H9 (cell line): Measurements from ENCODE around the gene LLGL2. TPM values are rescaled to one million over a fixed set of nuclear protein-coding genes. Genes with fewer than 3 reads are reported as not detected.

Experiments
- DNase-seq: peaks from one replicate; pipeline ENCODE4 v3.0.0-alpha.2; 2017
- H2AFZ ChIP-seq: one replicate; pipeline ENCODE4 v1.6.1; 2013; ENCODE audit warnings: mild to moderate bottlenecking, low read length, control low read depth, moderate library complexity
- H2AK5ac ChIP-seq: 2 replicates; pipeline ENCODE4 v1.6.1; 2013; ENCODE audit warnings: low read length, control low read depth, mixed read lengths; ENCODE audit not compliant: insufficient read length
- H2BK120ac ChIP-seq: one replicate; pipeline ENCODE4 v1.6.1; 2013; ENCODE audit warnings: low read depth, mild to moderate bottlenecking, low read length, control low read depth, inconsistent platforms; ENCODE audit not compliant: poor library complexity, severe bottlenecking
- H2BK12ac ChIP-seq: 2 replicates; pipeline ENCODE4 v1.6.1; 2013; ENCODE audit warnings: low read length, control low read depth, mixed read lengths, low read depth; ENCODE audit not compliant: insufficient read length
- H2BK15ac ChIP-seq: 2 replicates; pipeline ENCODE4 v1.6.1; 2013; ENCODE audit warnings: low read depth, low read length, control low read depth
- H2BK20ac ChIP-seq: one replicate; pipeline ENCODE4 v1.6.1; 2013; ENCODE audit warnings: low read depth, mild to moderate bottlenecking, low read length, control low read depth, inconsistent platforms; ENCODE audit not compliant: poor library complexity, severe bottlenecking
- H2BK5ac ChIP-seq: 2 replicates; pipeline ENCODE4 v1.6.1; 2013; ENCODE audit warnings: low read length, control low read depth, mixed read lengths; ENCODE audit not compliant: insufficient read length
- H3K14ac ChIP-seq: 2 replicates; pipeline ENCODE4 v1.6.1; 2013; ENCODE audit warnings: low read length, control low read depth; ENCODE audit not compliant: insufficient read depth
- H3K18ac ChIP-seq: 2 replicates; pipeline ENCODE4 v1.6.1; 2013; ENCODE audit warnings: low read depth, mild to moderate bottlenecking, mixed read lengths, low read length, control low read depth; ENCODE audit not compliant: insufficient read length
- H3K23ac ChIP-seq: 2 replicates; pipeline ENCODE4 v1.6.1; 2013; ENCODE audit warnings: low read length, control low read depth, mixed read lengths, low read depth; ENCODE audit not compliant: insufficient read length
- H3K23me2 ChIP-seq: 2 replicates; pipeline ENCODE4 v1.6.1; 2013; ENCODE audit warnings: low read depth, mild to moderate bottlenecking, mixed read lengths, low read length, control low read depth; ENCODE audit not compliant: insufficient read length, poor library complexity, severe bottlenecking
- H3K27ac ChIP-seq: 2 replicates; pipeline ENCODE4 v1.5.1; 2013; ENCODE audit warnings: low read length, control low read depth, mixed read lengths, low read depth; ENCODE audit not compliant: insufficient read length
- H3K27me3 ChIP-seq: 2 replicates; pipeline ENCODE4 v1.6.1; 2013; ENCODE audit warnings: low read length, control low read depth, inconsistent platforms; ENCODE audit not compliant: insufficient read depth
- H3K4ac ChIP-seq: 2 replicates; pipeline ENCODE4 v1.6.1; 2013; ENCODE audit warnings: low read depth, mild to moderate bottlenecking, control low read depth, inconsistent platforms, low read length, moderate library complexity
- H3K4me1 ChIP-seq: 2 replicates; pipeline ENCODE4 v1.6.1; 2013; ENCODE audit warnings: low read length, control low read depth, inconsistent platforms; ENCODE audit not compliant: insufficient read depth
- H3K4me2 ChIP-seq: 2 replicates; pipeline ENCODE4 v1.6.1; 2013; ENCODE audit warnings: low read length, control low read depth, mixed read lengths; ENCODE audit not compliant: insufficient read length, insufficient read depth
- H3K56ac ChIP-seq: 2 replicates; pipeline ENCODE4 v1.6.1; 2013; ENCODE audit warnings: low read depth, mild to moderate bottlenecking, mixed read lengths, low read length, control low read depth; ENCODE audit not compliant: insufficient read length
- H3K79me1 ChIP-seq: 2 replicates; pipeline ENCODE4 v1.6.1; 2013; ENCODE audit warnings: low read depth, mild to moderate bottlenecking, moderate library complexity, low read length, control low read depth, inconsistent platforms; ENCODE audit not compliant: insufficient read depth, poor library complexity, severe bottlenecking
- H3K79me2 ChIP-seq: 2 replicates; pipeline ENCODE4 v1.6.1; 2013; ENCODE audit warnings: low read length, control low read depth, inconsistent platforms; ENCODE audit not compliant: insufficient read depth
- H3K9ac ChIP-seq: 2 replicates; pipeline ENCODE4 v1.6.1; 2013; ENCODE audit warnings: low read length, control low read depth, mixed read lengths; ENCODE audit not compliant: insufficient read length; ENCODE audit errors: extremely low read depth
- H3K9me3 ChIP-seq: one replicate; pipeline ENCODE4 v1.6.1; 2013; ENCODE audit warnings: low read depth, low read length, inconsistent platforms; ENCODE audit not compliant: control insufficient read depth
- H3T11ph ChIP-seq: one replicate; pipeline ENCODE4 v1.6.1; 2013; ENCODE audit warnings: mild to moderate bottlenecking, low read length, control low read depth, inconsistent platforms
- H4K20me1 ChIP-seq: one replicate; pipeline ENCODE4 v1.6.1; 2013; ENCODE audit not compliant: control insufficient read depth, insufficient read length, insufficient read depth
- H4K5ac ChIP-seq: 2 replicates; pipeline ENCODE4 v1.6.1; 2013; ENCODE audit warnings: low read depth, mild to moderate bottlenecking, mixed read lengths, low read length, control low read depth; ENCODE audit not compliant: insufficient read length
- H4K8ac ChIP-seq: replicated peaks from 2 replicates; pipeline ENCODE4 v1.6.1; 2013; ENCODE audit warnings: low read length, control low read depth, mixed read lengths, low read depth; ENCODE audit not compliant: insufficient read length
- H4K91ac ChIP-seq: 2 replicates; pipeline ENCODE4 v1.6.1; 2013; ENCODE audit warnings: low read depth, mild to moderate bottlenecking, moderate library complexity, mixed read lengths, low read length, control low read depth; ENCODE audit not compliant: insufficient read length
- H3K27ac Mint-ChIP-seq, 3 experiments: 2 replicates in 2 of 3; 3 replicates in 1 of 3; pipeline ENCODE4 v1.8.0; 2020 to 2021; ENCODE audit warnings: mixed read lengths in 3 of 3, mild to moderate bottlenecking in 1 of 3, moderate library complexity in 1 of 3
- H3K27me3 Mint-ChIP-seq: 2 replicates; pipeline ENCODE4 v1.8.0; 2021; ENCODE audit warnings: low read depth, mild to moderate bottlenecking, moderate library complexity, mixed read lengths
- H3K36me3 Mint-ChIP-seq, 3 experiments: 2 replicates in 2 of 3; 3 replicates in 1 of 3; pipeline ENCODE4 v1.8.0; 2020 to 2021; ENCODE audit warnings: low read depth in 3 of 3, mixed read lengths in 3 of 3; ENCODE audit not compliant: insufficient read depth in 1 of 3
- H3K4me1 Mint-ChIP-seq, 2 experiments: 2 replicates each; pipeline ENCODE4 v1.8.0; 2020; ENCODE audit warnings: mixed read lengths in 2 of 2
- H3K4me3 Mint-ChIP-seq, 2 experiments: 2 replicates in 1 of 2; 3 replicates in 1 of 2; pipeline ENCODE4 v1.8.0; 2020 to 2021; ENCODE audit warnings: mild to moderate bottlenecking in 2 of 2, mixed read lengths in 2 of 2, moderate library complexity in 1 of 2
- H3K9me3 Mint-ChIP-seq, 2 experiments: 2 replicates in 1 of 2; 3 replicates in 1 of 2; pipeline ENCODE4 v1.8.0; 2020; ENCODE audit warnings: mild to moderate bottlenecking in 2 of 2, mixed read lengths in 2 of 2, moderate library complexity in 1 of 2
- WGBS: extraction: QIAGEN DNeasy Blood & Tissue Kit; methylation state at CpG from one replicate; pipeline ENCODE4 v1.1.7; 2013; ENCODE audit warnings: missing lambda C conversion rate, low lambda C conversion rate, mixed read lengths; ENCODE audit not compliant: insufficient read length; ENCODE audit errors: extremely low coverage; 5-methylcytosine and 5-hydroxymethylcytosine counted together
- total RNA-seq: library from RNA; stranded (reverse); gene quantifications from 2 replicates; pipeline ENCODE4 v1.2.1, GENCODE V29; 2021
- TF ChIP-seq, protein P1 (sequence below): fragments of 200-600 bp; sonication (generic); conservative IDR thresholded peaks from 3 replicates; pipeline ENCODE4 v1.8.0; 2021; ENCODE audit warnings: antibody characterized with exemption, mild to moderate bottlenecking

The LLGL2 gene
- total RNA-seq, 1 experiment from 2014 or later = 90.4 TPM

DNA sequence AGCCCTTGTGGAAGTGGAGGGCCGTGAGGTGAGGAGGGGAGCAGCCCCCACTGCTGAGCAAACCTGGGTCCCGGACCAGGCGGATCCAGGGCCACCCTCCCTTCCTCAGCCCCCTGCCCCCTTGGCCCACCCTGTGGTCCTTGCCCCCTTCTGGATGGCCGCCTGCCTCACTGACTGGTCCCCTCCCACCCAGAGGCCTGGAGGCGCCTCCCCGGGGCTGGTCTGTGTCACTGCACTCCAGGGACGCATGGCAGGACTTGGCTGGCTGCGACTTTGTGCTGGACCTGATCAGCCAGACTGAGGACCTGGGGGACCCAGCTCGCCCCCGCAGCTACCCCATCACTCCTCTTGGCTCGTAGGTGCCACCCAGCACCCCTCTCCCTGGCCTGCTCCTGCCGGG is 88.5 kb downstream of the LLGL2 start:
- H2BK120ac ChIP-seq = no peak overlapping the region
- peak; percentile 79 for DNase-seq

More for the DNA sequence above, 88.5 kb downstream of the LLGL2 start:
- no peaks in the 10 kb centered on the region for H3K9me3 Mint-ChIP-seq
- no peaks in the 10 kb centered on the region for H4K20me1 ChIP-seq
- H2BK12ac ChIP-seq = no peak overlapping the region
- no peak overlapping the region for H2BK5ac ChIP-seq
- H3K18ac ChIP-seq = no peak overlapping the region
- no peaks in the 10 kb centered on the region for H3K9me3 ChIP-seq
- H2AFZ ChIP-seq = no peak overlapping the region
- no peaks in the 10 kb centered on the region for H3K79me1 ChIP-seq
- no peak overlapping the region for H3K4me3 Mint-ChIP-seq
- no peak overlapping the region for H4K8ac ChIP-seq
- no peak overlapping the region for H3K9ac ChIP-seq
- H3K27ac Mint-ChIP-seq = no peak overlapping the region
- H3T11ph ChIP-seq = no peak overlapping the region
- H4K91ac ChIP-seq = no peak overlapping the region
- H3K4me1 Mint-ChIP-seq = no peaks in the 10 kb centered on the region
- H2AK5ac ChIP-seq = no peak overlapping the region
- H3K23me2 ChIP-seq = no peaks in the 10 kb centered on the region
- TF ChIP-seq, protein P1, sequence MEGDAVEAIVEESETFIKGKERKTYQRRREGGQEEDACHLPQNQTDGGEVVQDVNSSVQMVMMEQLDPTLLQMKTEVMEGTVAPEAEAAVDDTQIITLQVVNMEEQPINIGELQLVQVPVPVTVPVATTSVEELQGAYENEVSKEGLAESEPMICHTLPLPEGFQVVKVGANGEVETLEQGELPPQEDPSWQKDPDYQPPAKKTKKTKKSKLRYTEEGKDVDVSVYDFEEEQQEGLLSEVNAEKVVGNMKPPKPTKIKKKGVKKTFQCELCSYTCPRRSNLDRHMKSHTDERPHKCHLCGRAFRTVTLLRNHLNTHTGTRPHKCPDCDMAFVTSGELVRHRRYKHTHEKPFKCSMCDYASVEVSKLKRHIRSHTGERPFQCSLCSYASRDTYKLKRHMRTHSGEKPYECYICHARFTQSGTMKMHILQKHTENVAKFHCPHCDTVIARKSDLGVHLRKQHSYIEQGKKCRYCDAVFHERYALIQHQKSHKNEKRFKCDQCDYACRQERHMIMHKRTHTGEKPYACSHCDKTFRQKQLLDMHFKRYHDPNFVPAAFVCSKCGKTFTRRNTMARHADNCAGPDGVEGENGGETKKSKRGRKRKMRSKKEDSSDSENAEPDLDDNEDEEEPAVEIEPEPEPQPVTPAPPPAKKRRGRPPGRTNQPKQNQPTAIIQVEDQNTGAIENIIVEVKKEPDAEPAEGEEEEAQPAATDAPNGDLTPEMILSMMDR = peak; percentile 52
- WGBS = no CpG with 5 or more reads among the region's 12 CpGs
- no peak overlapping the region for H4K5ac ChIP-seq
- no peak overlapping the region for H3K4me2 ChIP-seq
- H3K27ac ChIP-seq = no peak overlapping the region
- no peak overlapping the region for H2BK20ac ChIP-seq
- H3K4ac ChIP-seq = no peak overlapping the region
- H3K79me2 ChIP-seq = no peaks in the 10 kb centered on the region
- H3K4me1 ChIP-seq = no peaks in the 10 kb centered on the region
- no peak overlapping the region for H3K23ac ChIP-seq
- H3K27me3 Mint-ChIP-seq = no peaks in the 10 kb centered on the region
- no peak overlapping the region for H2BK15ac ChIP-seq
- H3K36me3 Mint-ChIP-seq = no peaks in the 10 kb centered on the region
- H3K56ac ChIP-seq = no peak overlapping the region
- H3K14ac ChIP-seq = no peak overlapping the region
- no peaks in the 10 kb centered on the region for H3K27me3 ChIP-seq
